Esophagus squamous epithelium (tissue), 4 donors: ENCODE data around the gene KRT86.
"Not testable (repeated sequence)": the region's sequence is repeated elsewhere in the genome, so short reads cannot be mapped to it uniquely, and the experiment has no call there.

ENCODE experiments used
- POLR2A ChIP-seq, 4 donors: fragments of 450-650 bp; IDR thresholded peaks; one replicate each; pipeline ENCODE4 v1.6.1; 2017; ENCODE audit warnings: antibody characterized with exemption in 4 of 4, mild to moderate bottlenecking in 4 of 4, moderate library complexity in 3 of 4
- TF ChIP-seq, protein P1 (sequence below), 6 experiments: fragments of 450-650 bp in 4 of 6; fragments of 200-600 bp in 2 of 6; sonication (generic) in 2 of 6; IDR thresholded peaks; one replicate each; pipeline ENCODE4 v1.5.1; 2016 to 2019; ENCODE audit warnings: antibody characterized with exemption in 6 of 6, mild to moderate bottlenecking in 4 of 6, moderate library complexity in 4 of 6

- not testable (repeated sequence) for TF ChIP-seq POLR2A (IDR thresholded peaks at IDR 0.05)
- TF ChIP-seq, protein P1, sequence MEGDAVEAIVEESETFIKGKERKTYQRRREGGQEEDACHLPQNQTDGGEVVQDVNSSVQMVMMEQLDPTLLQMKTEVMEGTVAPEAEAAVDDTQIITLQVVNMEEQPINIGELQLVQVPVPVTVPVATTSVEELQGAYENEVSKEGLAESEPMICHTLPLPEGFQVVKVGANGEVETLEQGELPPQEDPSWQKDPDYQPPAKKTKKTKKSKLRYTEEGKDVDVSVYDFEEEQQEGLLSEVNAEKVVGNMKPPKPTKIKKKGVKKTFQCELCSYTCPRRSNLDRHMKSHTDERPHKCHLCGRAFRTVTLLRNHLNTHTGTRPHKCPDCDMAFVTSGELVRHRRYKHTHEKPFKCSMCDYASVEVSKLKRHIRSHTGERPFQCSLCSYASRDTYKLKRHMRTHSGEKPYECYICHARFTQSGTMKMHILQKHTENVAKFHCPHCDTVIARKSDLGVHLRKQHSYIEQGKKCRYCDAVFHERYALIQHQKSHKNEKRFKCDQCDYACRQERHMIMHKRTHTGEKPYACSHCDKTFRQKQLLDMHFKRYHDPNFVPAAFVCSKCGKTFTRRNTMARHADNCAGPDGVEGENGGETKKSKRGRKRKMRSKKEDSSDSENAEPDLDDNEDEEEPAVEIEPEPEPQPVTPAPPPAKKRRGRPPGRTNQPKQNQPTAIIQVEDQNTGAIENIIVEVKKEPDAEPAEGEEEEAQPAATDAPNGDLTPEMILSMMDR (IDR thresholded peaks at IDR 0.05): peak in 1 of 6 experiments; percentile 34
Observed at GRCh38 chr12:52286857-52287785, 12.7 kb downstream of the KRT86 start.
